GM21390 (cell line): ENCODE data around the gene BRD7.

Source experiments
- ATAC-seq: cut with Tn5 transposase; IDR thresholded peaks from one replicate; pipeline ENCODE4 v1.9.1; 2021; ENCODE audit not compliant: unreplicated experiment

Gene BRD7

GRCh38 chr16:50304467-50305440 is 64.0 kb downstream of the BRD7 start:
- ATAC-seq, result no peak

- ATAC-seq, result no peak
These were observed 65.0 kb downstream of the BRD7 start for GRCh38 chr16:50303605-50304466.

GRCh38 chr16:50303041-50303604 is 65.7 kb downstream of the BRD7 start:
- no peak for ATAC-seq

- ATAC-seq, result no peak
These were observed 66.2 kb downstream of the BRD7 start for GRCh38 chr16:50302472-50303005.

- no peak for ATAC-seq
These were observed 66.9 kb downstream of the BRD7 start for GRCh38 chr16:50301626-50302471.

GRCh38 chr16:50300942-50301625 is 67.7 kb downstream of the BRD7 start:
- ATAC-seq, result no peak

- ATAC-seq, result no peak
These were observed 69.2 kb downstream of the BRD7 start for GRCh38 chr16:50299508-50300105.

GRCh38 chr16:50298591-50299507 is 69.9 kb downstream of the BRD7 start:
- no peak for ATAC-seq

GRCh38 chr16:50298075-50298460 is 70.7 kb downstream of the BRD7 start:
- ATAC-seq, result no peak

- ATAC-seq, result no peak
These were observed 71.3 kb downstream of the BRD7 start for GRCh38 chr16:50297301-50298074.

- ATAC-seq, result no peak
These were observed 72.0 kb downstream of the BRD7 start for GRCh38 chr16:50296807-50297206.

- no peak for ATAC-seq
These were observed 73.2 kb downstream of the BRD7 start for GRCh38 chr16:50295541-50296132.

- ATAC-seq, result no peak
These were observed 73.8 kb downstream of the BRD7 start for GRCh38 chr16:50294955-50295354.

- no peak for ATAC-seq
These were observed 74.6 kb downstream of the BRD7 start for GRCh38 chr16:50293994-50294855.

- no peak for ATAC-seq
These were observed 75.6 kb downstream of the BRD7 start for GRCh38 chr16:50293041-50293783.
